BJ (cell line): Measurements from ENCODE around the gene GPR139. TPM values are rescaled to one million over a fixed set of nuclear protein-coding genes. Genes with fewer than 3 reads are reported as not detected.

Experiments used
- CTCF ChIA-PET: fragments of 350-600 bp; formaldehyde crosslinking; extraction: SDS; loops from one replicate; lab custom pipeline; 2021; ENCODE audit warnings: antibody characterized with exemption, inconsistent platforms; lab: Yijun Ruan, JAX
- POLR2A ChIA-PET: fragments of 300-600 bp; sonication (Branson Sonifier 250); formaldehyde crosslinking; extraction: SDS; loops from one replicate; lab custom pipeline; 2021; ENCODE audit warnings: antibody characterized with exemption; lab: Charles Lee
- DNase-seq: peaks from one replicate; pipeline ENCODE4 v3.0.0-alpha.2; 2011; ENCODE audit warnings: low read depth
- H3K27me3 ChIP-seq: 2 replicates; pipeline ENCODE4 v1.6.0; 2011; ENCODE audit warnings: low read length; ENCODE audit not compliant: control insufficient read depth, insufficient read depth
- H3K36me3 ChIP-seq: 2 replicates; pipeline ENCODE4 v1.5.1; 2011; ENCODE audit warnings: low read length; ENCODE audit not compliant: control insufficient read depth, insufficient read depth
- H3K4me3 ChIP-seq: 2 replicates; pipeline ENCODE4 v1.5.1; 2011; ENCODE audit warnings: low read depth, mild to moderate bottlenecking, control low read depth, low read length
- CTCF ChIP-seq: IDR thresholded peaks from 2 replicates; pipeline ENCODE4 v1.5.1; 2011; ENCODE audit warnings: low read depth, mild to moderate bottlenecking, control low read depth, inconsistent platforms, low read length, moderate library complexity; ENCODE audit not compliant: insufficient read depth
- polyA plus RNA-seq: library from polyadenylated mRNA; depleted of rRNA; stranded (reverse); fragments of >200 nt; gene quantifications from 2 replicates; pipeline ENCODE4 v1.2.3, GENCODE V29; 2011

GPR139 gene
- polyA plus RNA-seq, 1 experiment, result not detected

GRCh38 chr16:20004931-20005330 lies 68.8 kb downstream of the GPR139 start:
- no peak for TF ChIP-seq CTCF
- ChIA-PET CTCF (no interaction called here), POLR2A (no interaction called here)
- Histone ChIP-seq H3K36me3 (no peaks in the 10 kb centered on the region), H3K4me3 (no peak overlapping the region), H3K27me3 (no peaks in the 10 kb centered on the region)
- DNase-seq, result no peak

- TF ChIP-seq CTCF, result no peak
- ChIA-PET POLR2A (no interaction called here), CTCF (no interaction called here)
- Histone ChIP-seq H3K4me3 (no peak overlapping the region), H3K36me3 (no peaks in the 10 kb centered on the region), H3K27me3 (no peaks in the 10 kb centered on the region)
- no peak for DNase-seq
Measured at GRCh38 chr16:20002936-20003335, 70.8 kb downstream of the GPR139 start.

GRCh38 chr16:20001856-20002707 lies 71.6 kb downstream of the GPR139 start:
- no peaks in the 10 kb centered on the region for H3K36me3 ChIP-seq
- DNase-seq, result no peak
- no peaks in the 10 kb centered on the region for H3K27me3 ChIP-seq
- no peak for TF ChIP-seq CTCF
- H3K4me3 ChIP-seq, result no peak overlapping the region
- ChIA-PET CTCF (no interaction called here), POLR2A (no interaction called here)

GRCh38 chr16:19997734-19998133 lies 76.0 kb downstream of the GPR139 start:
- no peaks in the 10 kb centered on the region for H3K27me3 ChIP-seq
- no peak for DNase-seq
- POLR2A ChIA-PET, result no interaction called here
- H3K4me3 ChIP-seq, result no peak overlapping the region
- no peaks in the 10 kb centered on the region for H3K36me3 ChIP-seq
- no peak for TF ChIP-seq CTCF
- CTCF ChIA-PET, result no interaction called here

- Histone ChIP-seq H3K4me3 (no peak overlapping the region), H3K36me3 (no peaks in the 10 kb centered on the region), H3K27me3 (no peaks in the 10 kb centered on the region)
- DNase-seq, result no peak
- TF ChIP-seq CTCF, result no peak
- POLR2A ChIA-PET, result no interaction called here
- CTCF ChIA-PET, result no interaction called here
Measured at GRCh38 chr16:19997264-19997663, 76.4 kb downstream of the GPR139 start.
